Hepatocyte (in vitro differentiated cells): ENCODE measurements around the gene ADCYAP1R1. TPM values are rescaled to one million over a fixed set of nuclear protein-coding genes. Genes with fewer than 3 reads are reported as not detected.

Source experiments
- DNase-seq: peaks from one replicate; pipeline ENCODE4 v3.0.0-alpha.2; 2016; ENCODE audit warnings: low spot score
- H2AFZ ChIP-seq: fragments of 200-600 bp; sonication (generic); 2 replicates; pipeline ENCODE4 v1.6.0; 2016; ENCODE audit warnings: antibody characterized with exemption, mild to moderate bottlenecking
- H3K27ac ChIP-seq: fragments of 200-600 bp; sonication (generic); 2 replicates; pipeline ENCODE4 v1.5.1; 2016; ENCODE audit warnings: mild to moderate bottlenecking
- H3K27me3 ChIP-seq: fragments of 200-600 bp; sonication (generic); 2 replicates; pipeline ENCODE4 v1.6.1; 2016
- H3K36me3 ChIP-seq: fragments of 200-600 bp; sonication (generic); replicated peaks from 2 replicates; pipeline ENCODE4 v1.5.1; 2016; ENCODE audit warnings: low read depth; ENCODE audit not compliant: insufficient read depth
- H3K4me1 ChIP-seq: fragments of 200-600 bp; sonication (generic); 2 replicates; pipeline ENCODE4 v1.5.1; 2016; ENCODE audit warnings: mild to moderate bottlenecking, moderate library complexity; ENCODE audit not compliant: insufficient read depth
- H3K4me2 ChIP-seq: fragments of 200-600 bp; sonication (generic); 2 replicates; pipeline ENCODE4 v1.6.0; 2016
- H3K4me3 ChIP-seq: fragments of 200-600 bp; sonication (generic); 2 replicates; pipeline ENCODE4 v1.5.1; 2016; ENCODE audit warnings: mild to moderate bottlenecking
- H3K79me2 ChIP-seq: fragments of 200-600 bp; sonication (generic); 2 replicates; pipeline ENCODE4 v1.6.0; 2017; ENCODE audit warnings: mild to moderate bottlenecking
- H3K9me2 ChIP-seq: fragments of 200-600 bp; sonication (generic); replicated peaks from 2 replicates; pipeline ENCODE4 v1.6.0; 2017; ENCODE audit warnings: mild to moderate bottlenecking; ENCODE audit not compliant: insufficient read depth
- H3K9me3 ChIP-seq: fragments of 200-600 bp; sonication (generic); 2 replicates; pipeline ENCODE4 v1.5.1; 2016; ENCODE audit warnings: low read depth, mild to moderate bottlenecking
- H4K20me1 ChIP-seq: fragments of 200-600 bp; sonication (generic); 2 replicates; pipeline ENCODE4 v1.6.0; 2016; ENCODE audit warnings: mild to moderate bottlenecking; ENCODE audit not compliant: insufficient read depth, poor library complexity, severe bottlenecking
- CTCF ChIP-seq: fragments of 200-600 bp; sonication (generic); IDR thresholded peaks from 2 replicates; pipeline ENCODE4 v1.5.1; 2016; ENCODE audit warnings: antibody characterized with exemption, mild to moderate bottlenecking; ENCODE audit not compliant: poor library complexity
- EZH2 ChIP-seq: fragments of 200-600 bp; sonication (generic); IDR thresholded peaks from 2 replicates; pipeline ENCODE4 v1.6.1; 2016; ENCODE audit warnings: antibody characterized with exemption, mild to moderate bottlenecking, borderline replicate concordance
- EZH2phosphoT487 ChIP-seq: fragments of 200-600 bp; sonication (generic); IDR thresholded peaks from one replicate; pipeline ENCODE4 v1.6.1; 2018; ENCODE audit warnings: antibody characterized with exemption, mild to moderate bottlenecking, low read depth, moderate library complexity; ENCODE audit not compliant: unreplicated experiment, severe bottlenecking
- WGBS: methylation state at CpG from one replicate; pipeline ENCODE4 v1.1.6; 2016; ENCODE audit warnings: low lambda C conversion rate; ENCODE audit errors: missing lambda C conversion rate; 5-methylcytosine and 5-hydroxymethylcytosine counted together
- polyA plus RNA-seq: library from polyadenylated mRNA; unstranded; fragments of >200 nt; fragmentation: Nextera tagmentation; extraction: Ambion mirVana; gene quantifications from 2 replicates; pipeline ENCODE4 v1.2.1, GENCODE V29; 2016
- total RNA-seq: library from RNA; depleted of rRNA; stranded (reverse); fragments of >200 nt; gene quantifications from 2 replicates; pipeline ENCODE4 v1.2.3, GENCODE V29; 2014

Gene ADCYAP1R1
- total and polyA plus RNA-seq, 2 experiments from 2014 or later: 0.10 TPM; not detected in 1

- Histone ChIP-seq H3K9me3 (no peaks in the 10 kb centered on the region), H4K20me1 (no peaks in the 10 kb centered on the region), H3K4me3 (no peak overlapping the region), H3K27me3 (peaks cover 11% of the 10 kb centered on the region), H3K9me2 (no peaks in the 10 kb centered on the region), H3K4me2 (no peak overlapping the region), H2AFZ (no peak overlapping the region), H3K4me1 (no peaks in the 10 kb centered on the region), H3K27ac (no peak overlapping the region), H3K79me2 (no peaks in the 10 kb centered on the region), H3K36me3 (no peaks in the 10 kb centered on the region)
- TF ChIP-seq EZH2phosphoT487 (no peak), CTCF (no peak), EZH2 (no peak)
- no peak for DNase-seq
- WGBS: 87% methylated on average over 7 of the region's 7 CpGs
Observed at GRCh38 chr7:31137234-31137633, 85.1 kb downstream of the ADCYAP1R1 start.

GRCh38 chr7:31145339-31145738, 93.2 kb downstream of the ADCYAP1R1 start:
- Histone ChIP-seq H3K27me3 (peaks cover 16% of the 10 kb centered on the region), H3K27ac (no peak overlapping the region), H3K9me2 (no peaks in the 10 kb centered on the region), H3K79me2 (no peaks in the 10 kb centered on the region), H3K4me3 (no peak overlapping the region), H3K4me1 (no peaks in the 10 kb centered on the region), H3K36me3 (no peaks in the 10 kb centered on the region), H3K4me2 (no peak overlapping the region), H3K9me3 (no peaks in the 10 kb centered on the region), H4K20me1 (no peaks in the 10 kb centered on the region), H2AFZ (no peak overlapping the region)
- TF ChIP-seq EZH2phosphoT487: no peak
- no peak for TF ChIP-seq CTCF
- DNase-seq: no peak

- H3K4me3 ChIP-seq: no peak overlapping the region
- no peaks in the 10 kb centered on the region for H3K9me3 ChIP-seq
- WGBS: 71% methylated on average over 1 of the region's 1 CpG
- TF ChIP-seq CTCF (no peak), EZH2phosphoT487 (no peak), EZH2 (no peak)
- no peaks in the 10 kb centered on the region for H4K20me1 ChIP-seq
- DNase-seq: no peak
- H3K79me2 ChIP-seq: no peaks in the 10 kb centered on the region
- H3K27ac ChIP-seq: no peak overlapping the region
- no peak overlapping the region for H3K4me2 ChIP-seq
- H3K9me2 ChIP-seq: no peaks in the 10 kb centered on the region
- peaks cover 11% of the 10 kb centered on the region for H3K27me3 ChIP-seq
- no peak overlapping the region for H2AFZ ChIP-seq
- no peaks in the 10 kb centered on the region for H3K4me1 ChIP-seq
- H3K36me3 ChIP-seq: no peaks in the 10 kb centered on the region
Observed at GRCh38 chr7:31146030-31146429, 93.9 kb downstream of the ADCYAP1R1 start.

- H2AFZ ChIP-seq: no peak overlapping the region
- H3K4me2 ChIP-seq: no peak overlapping the region
- no peaks in the 10 kb centered on the region for H3K9me2 ChIP-seq
- H3K9me3 ChIP-seq: no peaks in the 10 kb centered on the region
- H3K4me3 ChIP-seq: no peak overlapping the region
- H3K27me3 ChIP-seq: peaks cover 9% of the 10 kb centered on the region
- DNase-seq: no peak
- TF ChIP-seq EZH2 (no peak), EZH2phosphoT487 (no peak), CTCF (no peak)
- H3K4me1 ChIP-seq: no peaks in the 10 kb centered on the region
- WGBS: 94% methylated on average over 4 of the region's 4 CpGs
- no peaks in the 10 kb centered on the region for H3K79me2 ChIP-seq
- no peak overlapping the region for H3K27ac ChIP-seq
- no peaks in the 10 kb centered on the region for H3K36me3 ChIP-seq
- no peaks in the 10 kb centered on the region for H4K20me1 ChIP-seq
Observed at GRCh38 chr7:31146538-31146937, 94.4 kb downstream of the ADCYAP1R1 start.
